K562 (cell line): ENCODE measurements around the gene CFAP298. TPM values are rescaled to one million over a fixed set of nuclear protein-coding genes. Genes with fewer than 3 reads are reported as not detected.

Source experiments
- ATAC-seq: fragments of 200-7000 bp; cut with Tn5 transposase; 3 replicates; pipeline ENCODE4 v1.9.1; 2020; ENCODE audit warnings: moderate library complexity
- BruUV-seq: library from RNA; stranded (reverse); fragments of 400-500 nt; replicated peaks from 2 replicates; lab custom pipeline; 2021; lab: Mats Ljungman, UMichigan
- CTCF ChIA-PET: fragments of 300-600 bp; formaldehyde crosslinking; extraction: SDS; loops from one replicate; lab custom pipeline; 2021; ENCODE audit warnings: low intra/inter-chr PET ratio; lab: Yijun Ruan, JAX
- POLR2A ChIA-PET: fragments of 300-600, 350-650 bp; sonication (Branson Sonifier 250); formaldehyde crosslinking; extraction: SDS; loops from one replicate; lab custom pipeline; 2021; ENCODE audit warnings: antibody characterized with exemption, inconsistent platforms; lab: Yijun Ruan, JAX
- DNase-seq, 4 experiments: peaks; one replicate each; pipeline versions ENCODE4 v3.0.0 to v3.0.0-alpha.2; 2011 to 2018; ENCODE audit warnings: low spot score in 3 of 4, mixed read lengths in 3 of 4; ENCODE audit errors: extremely low read depth in 1 of 4
- FAIRE-seq: peaks from 2 replicates; lab custom pipeline; 2011; peaks lifted over from hg19 to GRCh38; lab: Jason Lieb, UNC
- H2AFZ ChIP-seq: 2 replicates; pipeline ENCODE4 v1.6.0; 2011; ENCODE audit warnings: low read depth, low read length, control low read depth, inconsistent platforms
- H3K27ac ChIP-seq: fragments of 200-600 bp; 3 replicates; pipeline ENCODE4 v1.8.0; 2011; ENCODE audit warnings: low read depth, mild to moderate bottlenecking, control low read depth, inconsistent platforms, low read length, moderate library complexity, mixed read lengths; ENCODE audit errors: extremely low read depth
- H3K27me3 ChIP-seq, 2 experiments: fragments of 300-600 bp in 1 of 2; 2 replicates in 1 of 2; 3 replicates in 1 of 2; pipeline versions ENCODE4 v1.6.0 to v1.8.0; 2011; ENCODE audit warnings: inconsistent platforms in 2 of 2, low read length in 2 of 2, mild to moderate bottlenecking in 1 of 2, mixed read lengths in 1 of 2, moderate library complexity in 1 of 2; ENCODE audit not compliant: control insufficient read depth in 2 of 2, insufficient read depth in 2 of 2
- H3K36me3 ChIP-seq: fragments of 300-600 bp; 3 replicates; pipeline ENCODE4 v1.8.0; 2011; ENCODE audit warnings: mild to moderate bottlenecking, low read length, inconsistent platforms; ENCODE audit not compliant: control insufficient read depth, insufficient read depth
- H3K4me1 ChIP-seq, 2 experiments: fragments of 200-600 bp in 1 of 2; replicated peaks in 1 of 2; 2 replicates in 1 of 2; 3 replicates in 1 of 2; pipeline versions ENCODE4 v1.5.1 to v1.8.0; 2011; ENCODE audit warnings: inconsistent platforms in 2 of 2, low read length in 2 of 2, mild to moderate bottlenecking in 1 of 2, mixed read lengths in 1 of 2, moderate library complexity in 1 of 2; ENCODE audit not compliant: control insufficient read depth in 2 of 2, insufficient read depth in 2 of 2
- H3K4me2 ChIP-seq: 2 replicates; pipeline ENCODE4 v1.6.1; 2011; ENCODE audit warnings: low read length, control low read depth, inconsistent platforms, mixed read lengths; ENCODE audit not compliant: insufficient read depth
- H3K4me3 ChIP-seq: fragments of 200-600 bp; sonication (generic), shearing (Covaris generic); 2 replicates; pipeline ENCODE4 v1.5.1; 2016; ENCODE audit warnings: control low read depth, inconsistent platforms
- H3K79me2 ChIP-seq: fragments of 200-600 bp; 3 replicates; pipeline ENCODE4 v1.8.0; 2011; ENCODE audit warnings: low read length, inconsistent platforms; ENCODE audit not compliant: control insufficient read depth, insufficient read depth
- H3K9ac ChIP-seq, 2 experiments: 2 replicates each; pipeline versions ENCODE4 v1.6.0 to v1.6.1; 2011; ENCODE audit warnings: low read depth in 2 of 2, low read length in 2 of 2, control low read depth in 1 of 2, inconsistent platforms in 1 of 2, mild to moderate bottlenecking in 1 of 2, mixed read lengths in 1 of 2; ENCODE audit not compliant: insufficient read depth in 1 of 2
- H3K9me1 ChIP-seq: one replicate; pipeline ENCODE4 v1.6.0; 2011; ENCODE audit warnings: inconsistent platforms, mild to moderate bottlenecking, low read length, moderate library complexity; ENCODE audit not compliant: control insufficient read depth, insufficient read depth
- H3K9me3 ChIP-seq: replicated peaks from 2 replicates; pipeline ENCODE4 v1.5.1; 2011; ENCODE audit warnings: low read depth, low read length, inconsistent platforms; ENCODE audit not compliant: control insufficient read depth, insufficient read depth
- H4K20me1 ChIP-seq: replicated peaks from 2 replicates; pipeline ENCODE4 v1.6.1; 2011; ENCODE audit warnings: low read length, inconsistent platforms, mixed read lengths; ENCODE audit not compliant: control insufficient read depth, insufficient read depth
- CBFA2T3 ChIP-seq: fragments of 450-650 bp; IDR thresholded peaks from 2 replicates; pipeline ENCODE4 v1.6.1; 2017
- ESRRB ChIP-seq: fragments of 250-450 bp; sonication (Bioruptor Pico); IDR thresholded peaks from 2 replicates; pipeline ENCODE4 v1.5.0; 2020; ENCODE audit warnings: mild to moderate bottlenecking, moderate library complexity, borderline replicate concordance
- EZH2 ChIP-seq: IDR thresholded peaks from 2 replicates; pipeline ENCODE4 v1.6.1; 2012; ENCODE audit warnings: low read depth, mild to moderate bottlenecking, inconsistent platforms, low read length, borderline replicate concordance
- HDAC3 ChIP-seq: fragments of 450-650 bp; IDR thresholded peaks from 2 replicates; pipeline ENCODE4 v1.6.1; 2018; ENCODE audit warnings: borderline replicate concordance, mild to moderate bottlenecking, moderate library complexity; ENCODE audit not compliant: partially characterized antibody
- PHF20 ChIP-seq: fragments of 450-650 bp; IDR thresholded peaks from 2 replicates; pipeline ENCODE4 v1.6.1; 2018; ENCODE audit not compliant: partially characterized antibody
- TARDBP ChIP-seq: fragments of 450-650 bp; IDR thresholded peaks from 2 replicates; pipeline ENCODE4 v1.6.1; 2016
- TRIM28 ChIP-seq: fragments of 450-650 bp; IDR thresholded peaks from 2 replicates; pipeline ENCODE4 v1.6.1; 2017
- ZNF124 ChIP-seq: sonication (generic); formaldehyde crosslinking; IDR thresholded peaks from 2 replicates; pipeline ENCODE4 v1.8.1; 2022; ENCODE audit warnings: missing genetic modification reagents
- ZNF584 ChIP-seq: fragments of 200-800 bp; sonication (Bioruptor generic); IDR thresholded peaks from 2 replicates; pipeline ENCODE4 v1.6.1; 2016; ENCODE audit warnings: low read depth, mild to moderate bottlenecking, missing genetic modification characterization, missing compliant biosample characterization
- WGBS: fragments of 100-300 bp; shearing (Covaris generic); methylation state at CpG from one replicate; pipeline ENCODE4 v1.1.6; 2016; ENCODE audit warnings: low coverage, mixed read lengths; ENCODE audit not compliant: insufficient coverage; ENCODE audit errors: missing lambda C conversion rate; 5-methylcytosine and 5-hydroxymethylcytosine counted together
- in situ Hi-C: fragments of 300-500 bp; cut with MboI; formaldehyde crosslinking; loops from 4 replicates; pipeline ENCODE4 v1.15.0; 2018; ENCODE audit warnings: inconsistent platforms, mixed read lengths
- intact Hi-C: fragments of 100-400 bp; cut with micrococcal nuclease; formaldehyde crosslinking; loops from 2 replicates; pipeline ENCODE4 v1.14.2; 2022
- polyA plus RNA-seq, 8 experiments: library from polyadenylated mRNA; depleted of rRNA in 4 of 8; stranded (reverse) in 5 of 8; unstranded in 3 of 8; fragments of >200 nt; fragmentation: Nextera tagmentation in 2 of 8; fragmentation: Illumina TruSeq in 1 of 8; extraction: Ambion mirVana in 2 of 8; extraction: Trizol in 1 of 8; gene quantifications; 2 replicates each; pipeline versions ENCODE4 v1.2.1 to v1.2.3, GENCODE V29; 2011 to 2014; ENCODE audit warnings: inconsistent platforms in 1 of 8, missing spikeins in 1 of 8
- total RNA-seq, 7 experiments: library from RNA; depleted of rRNA in 6 of 7; stranded (reverse); fragments of >200 nt in 6 of 7; fragmentation: Illumina TruSeq in 2 of 7; extraction: Trizol in 2 of 7; gene quantifications; 2 replicates each; pipeline versions ENCODE4 v1.2.1 to v1.2.3, GENCODE V29; 2011 to 2021; ENCODE audit warnings: low replicate concordance in 1 of 7
- TF ChIP-seq, protein P1 (sequence below): fragments of 200-800 bp; sonication (Bioruptor generic); IDR thresholded peaks from 2 replicates; pipeline ENCODE4 v1.6.1; 2017; ENCODE audit warnings: missing genetic modification characterization, missing compliant biosample characterization
- TF ChIP-seq, protein P2 (sequence below): fragments of 450-650 bp; IDR thresholded peaks from 2 replicates; pipeline ENCODE4 v1.6.1; 2016; ENCODE audit warnings: missing biosample characterization, missing genetic modification characterization

Gene CFAP298
- total and polyA plus RNA-seq, 9 of the 15 experiments (the other 6 are each of a cell fraction or from before 2014, with no cell fraction given) = 31.4 to 178 (median 89.7) TPM

DNA sequence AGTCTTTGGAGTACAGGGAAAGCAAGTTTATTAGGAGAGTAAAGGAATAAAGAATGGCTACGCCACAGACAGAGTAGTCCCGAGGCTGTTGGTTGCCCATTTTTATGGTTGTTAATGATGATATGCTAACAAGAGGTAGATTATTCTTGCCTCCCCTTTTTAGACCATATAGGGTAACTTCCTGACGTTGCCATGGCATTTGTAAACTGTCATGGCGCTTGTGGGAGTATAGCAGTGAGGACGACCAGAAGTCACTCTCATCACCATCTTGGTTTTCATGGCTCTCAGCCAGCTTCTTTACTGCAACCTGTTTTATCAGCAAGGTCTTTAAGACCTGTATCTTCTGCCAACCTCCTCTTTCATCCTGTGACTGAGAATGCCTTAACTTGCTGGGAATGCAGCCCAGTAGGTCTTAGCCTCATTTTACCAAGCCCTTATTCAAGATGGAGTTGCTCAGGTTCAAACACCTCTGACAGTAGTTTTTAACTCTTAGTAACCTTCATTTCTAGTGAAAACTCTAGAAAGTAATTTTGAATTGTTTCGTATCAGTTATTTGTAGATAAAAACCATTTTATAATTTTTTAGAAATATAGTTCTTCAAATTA, 53.1 kb downstream of the CFAP298 start (continued):
- no peak for TF ChIP-seq PHF20
- TF ChIP-seq, protein P1, sequence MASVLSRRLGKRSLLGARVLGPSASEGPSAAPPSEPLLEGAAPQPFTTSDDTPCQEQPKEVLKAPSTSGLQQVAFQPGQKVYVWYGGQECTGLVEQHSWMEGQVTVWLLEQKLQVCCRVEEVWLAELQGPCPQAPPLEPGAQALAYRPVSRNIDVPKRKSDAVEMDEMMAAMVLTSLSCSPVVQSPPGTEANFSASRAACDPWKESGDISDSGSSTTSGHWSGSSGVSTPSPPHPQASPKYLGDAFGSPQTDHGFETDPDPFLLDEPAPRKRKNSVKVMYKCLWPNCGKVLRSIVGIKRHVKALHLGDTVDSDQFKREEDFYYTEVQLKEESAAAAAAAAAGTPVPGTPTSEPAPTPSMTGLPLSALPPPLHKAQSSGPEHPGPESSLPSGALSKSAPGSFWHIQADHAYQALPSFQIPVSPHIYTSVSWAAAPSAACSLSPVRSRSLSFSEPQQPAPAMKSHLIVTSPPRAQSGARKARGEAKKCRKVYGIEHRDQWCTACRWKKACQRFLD = no peak
- no peak for TF ChIP-seq ESRRB (CRISPR knock-in tag)
- no peak for TF ChIP-seq ZNF584 (CRISPR knock-in tag)
- TF ChIP-seq, protein P2, sequence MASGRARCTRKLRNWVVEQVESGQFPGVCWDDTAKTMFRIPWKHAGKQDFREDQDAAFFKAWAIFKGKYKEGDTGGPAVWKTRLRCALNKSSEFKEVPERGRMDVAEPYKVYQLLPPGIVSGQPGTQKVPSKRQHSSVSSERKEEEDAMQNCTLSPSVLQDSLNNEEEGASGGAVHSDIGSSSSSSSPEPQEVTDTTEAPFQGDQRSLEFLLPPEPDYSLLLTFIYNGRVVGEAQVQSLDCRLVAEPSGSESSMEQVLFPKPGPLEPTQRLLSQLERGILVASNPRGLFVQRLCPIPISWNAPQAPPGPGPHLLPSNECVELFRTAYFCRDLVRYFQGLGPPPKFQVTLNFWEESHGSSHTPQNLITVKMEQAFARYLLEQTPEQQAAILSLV (tag) = peak; percentile 17; the same call in 1 of the 2 replicates
- no peak for TF ChIP-seq CBFA2T3

DNA sequence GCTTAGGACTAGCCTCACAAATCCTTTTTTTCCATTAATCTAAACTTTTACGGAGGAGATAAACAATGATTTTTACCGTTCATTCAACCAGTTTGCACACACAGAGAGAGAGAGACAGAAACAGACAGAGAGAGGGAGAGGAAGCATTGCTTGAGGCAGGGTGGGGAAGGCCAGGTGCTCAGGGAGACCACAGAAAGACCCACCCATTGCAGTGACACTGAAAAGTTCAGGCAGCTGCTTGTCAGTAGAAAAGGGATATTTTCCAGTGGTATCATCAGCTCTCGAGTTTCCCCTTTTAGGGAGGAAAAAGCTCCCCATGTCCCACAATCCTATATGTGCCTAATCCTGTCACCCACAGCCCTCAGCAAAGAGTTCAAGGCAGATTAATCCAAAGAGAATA, 54.1 kb downstream of the CFAP298 start:
- Histone ChIP-seq H4K20me1 (no peaks in the 10 kb centered on the region), H3K36me3 (no peaks in the 10 kb centered on the region), H2AFZ (0 out of 2 replicates have a peak overlapping the region, but pooled peaks have one; percentile 10), H3K27ac (no peak overlapping the region), H3K4me2 (no peak overlapping the region), H3K4me1 (peaks cover 3 to 11% of the 10 kb centered on the region in 2 experiments; a peak in 4 of 5 replicates), H3K9me3 (no peaks in the 10 kb centered on the region), H3K79me2 (no peaks in the 10 kb centered on the region), H3K9ac (no peak overlapping the region), H3K27me3 (no peaks in the 10 kb centered on the region), H3K9me1 (no peaks in the 10 kb centered on the region), H3K4me3 (no peak overlapping the region)
- in situ Hi-C loops = no loop called here
- no TSS peak for BruUV-seq
- ChIA-PET POLR2A (interaction anchor here (0.6 to 0.7 kb wide), 3 partner anchors 402 to 1050 kb away, joined by 3 to 4 read pairs (median 3); no protein-coding TSS in a partner anchor), CTCF (no interaction called here)
- no peak for FAIRE-seq
- WGBS = 24% methylated on average over 3 of the region's 3 CpGs
- no peak for DNase-seq
- TF ChIP-seq ZNF124 (CRISPR knock-in tag) = no peak
- TF ChIP-seq TARDBP = no peak
- TF ChIP-seq EZH2 = no peak
- no peak for TF ChIP-seq TRIM28
- no peak for TF ChIP-seq HDAC3
- intact Hi-C loops = no loop called here
- ATAC-seq = no peak
